Thyroid gland (tissue), 4 donors: ENCODE data around the gene PLCB4.

Experiments used
- POLR2A ChIP-seq, 2 donors: fragments of 450-650 bp; IDR thresholded peaks; one replicate each; pipeline ENCODE4 v1.6.1; 2017; ENCODE audit warnings: antibody characterized with exemption in 2 of 2, mild to moderate bottlenecking in 2 of 2, moderate library complexity in 1 of 2
- TF ChIP-seq, protein P1 (sequence below), 6 experiments: fragments of 200-600 bp in 3 of 6; fragments of 450-650 bp in 3 of 6; sonication (generic) in 3 of 6; IDR thresholded peaks; one replicate each; pipeline ENCODE4 v1.5.1; 2016 to 2019; ENCODE audit warnings: antibody characterized with exemption in 6 of 6, mild to moderate bottlenecking in 2 of 6, inconsistent platforms in 1 of 6, moderate library complexity in 1 of 6

GRCh38 chr20:9402141-9402540 lies 333.3 kb downstream of the PLCB4 start:
- TF ChIP-seq, protein P1, sequence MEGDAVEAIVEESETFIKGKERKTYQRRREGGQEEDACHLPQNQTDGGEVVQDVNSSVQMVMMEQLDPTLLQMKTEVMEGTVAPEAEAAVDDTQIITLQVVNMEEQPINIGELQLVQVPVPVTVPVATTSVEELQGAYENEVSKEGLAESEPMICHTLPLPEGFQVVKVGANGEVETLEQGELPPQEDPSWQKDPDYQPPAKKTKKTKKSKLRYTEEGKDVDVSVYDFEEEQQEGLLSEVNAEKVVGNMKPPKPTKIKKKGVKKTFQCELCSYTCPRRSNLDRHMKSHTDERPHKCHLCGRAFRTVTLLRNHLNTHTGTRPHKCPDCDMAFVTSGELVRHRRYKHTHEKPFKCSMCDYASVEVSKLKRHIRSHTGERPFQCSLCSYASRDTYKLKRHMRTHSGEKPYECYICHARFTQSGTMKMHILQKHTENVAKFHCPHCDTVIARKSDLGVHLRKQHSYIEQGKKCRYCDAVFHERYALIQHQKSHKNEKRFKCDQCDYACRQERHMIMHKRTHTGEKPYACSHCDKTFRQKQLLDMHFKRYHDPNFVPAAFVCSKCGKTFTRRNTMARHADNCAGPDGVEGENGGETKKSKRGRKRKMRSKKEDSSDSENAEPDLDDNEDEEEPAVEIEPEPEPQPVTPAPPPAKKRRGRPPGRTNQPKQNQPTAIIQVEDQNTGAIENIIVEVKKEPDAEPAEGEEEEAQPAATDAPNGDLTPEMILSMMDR (IDR thresholded peaks at IDR 0.05), result no peak
- TF ChIP-seq POLR2A (IDR thresholded peaks at IDR 0.05), result no peak
